Astrocyte (in vitro differentiated cells and primary cell): ENCODE results near the gene PLEK2.

ENCODE experiments used
- EZH2 ChIP-seq: IDR thresholded peaks from 2 replicates; pipeline ENCODE4 v1.6.1; 2012; ENCODE audit warnings: mild to moderate bottlenecking, low read length, inconsistent platforms; ENCODE audit not compliant: insufficient read depth
- TF ChIP-seq, protein P1 (sequence below): IDR thresholded peaks from 2 replicates; pipeline ENCODE4 v1.5.1; 2011; ENCODE audit warnings: low read depth, mild to moderate bottlenecking, inconsistent platforms, low read length, moderate library complexity; ENCODE audit not compliant: insufficient read depth

DNA sequence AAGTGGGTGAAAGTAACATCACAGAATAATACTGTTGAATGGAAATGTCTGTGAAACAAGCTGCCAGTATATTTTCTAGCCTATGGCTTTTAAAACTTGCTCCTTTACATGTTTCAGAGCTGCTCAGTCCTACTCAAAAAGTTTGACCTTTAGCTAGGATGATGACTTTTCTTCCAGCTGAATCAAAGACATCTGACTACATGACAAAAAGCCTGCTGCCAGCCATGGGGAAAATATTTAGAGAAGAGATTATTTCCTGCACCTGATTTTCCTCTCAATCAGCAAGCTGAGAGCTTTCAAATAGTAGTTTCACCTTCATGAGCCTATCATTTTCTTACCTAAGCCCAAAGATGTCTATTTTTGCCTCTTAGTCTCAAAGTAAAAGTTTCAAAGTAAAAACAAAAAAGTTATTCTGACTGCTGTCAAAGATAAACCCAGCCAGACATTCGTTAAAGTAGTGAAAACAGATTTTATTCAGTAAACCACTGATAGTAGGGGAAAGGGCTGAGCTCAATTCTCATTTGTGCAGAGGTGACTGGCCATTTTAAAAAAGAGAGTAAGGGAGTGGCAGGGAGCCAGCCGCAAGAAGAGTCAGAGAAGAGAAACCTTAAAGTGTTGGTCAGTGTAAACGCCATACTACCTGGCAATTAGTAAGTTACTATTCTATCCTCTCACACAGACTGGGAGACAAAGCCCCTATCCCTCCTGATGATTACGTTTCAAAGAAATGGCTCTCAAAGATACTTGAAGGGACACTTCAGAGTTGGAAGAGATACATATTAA lies 54.6 kb downstream of the PLEK2 start:
- TF ChIP-seq, protein P1, sequence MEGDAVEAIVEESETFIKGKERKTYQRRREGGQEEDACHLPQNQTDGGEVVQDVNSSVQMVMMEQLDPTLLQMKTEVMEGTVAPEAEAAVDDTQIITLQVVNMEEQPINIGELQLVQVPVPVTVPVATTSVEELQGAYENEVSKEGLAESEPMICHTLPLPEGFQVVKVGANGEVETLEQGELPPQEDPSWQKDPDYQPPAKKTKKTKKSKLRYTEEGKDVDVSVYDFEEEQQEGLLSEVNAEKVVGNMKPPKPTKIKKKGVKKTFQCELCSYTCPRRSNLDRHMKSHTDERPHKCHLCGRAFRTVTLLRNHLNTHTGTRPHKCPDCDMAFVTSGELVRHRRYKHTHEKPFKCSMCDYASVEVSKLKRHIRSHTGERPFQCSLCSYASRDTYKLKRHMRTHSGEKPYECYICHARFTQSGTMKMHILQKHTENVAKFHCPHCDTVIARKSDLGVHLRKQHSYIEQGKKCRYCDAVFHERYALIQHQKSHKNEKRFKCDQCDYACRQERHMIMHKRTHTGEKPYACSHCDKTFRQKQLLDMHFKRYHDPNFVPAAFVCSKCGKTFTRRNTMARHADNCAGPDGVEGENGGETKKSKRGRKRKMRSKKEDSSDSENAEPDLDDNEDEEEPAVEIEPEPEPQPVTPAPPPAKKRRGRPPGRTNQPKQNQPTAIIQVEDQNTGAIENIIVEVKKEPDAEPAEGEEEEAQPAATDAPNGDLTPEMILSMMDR = no peak
- no peak for TF ChIP-seq EZH2
